ENCODE measurements around the gene TLNRD1.

The TLNRD1 gene

DNA sequence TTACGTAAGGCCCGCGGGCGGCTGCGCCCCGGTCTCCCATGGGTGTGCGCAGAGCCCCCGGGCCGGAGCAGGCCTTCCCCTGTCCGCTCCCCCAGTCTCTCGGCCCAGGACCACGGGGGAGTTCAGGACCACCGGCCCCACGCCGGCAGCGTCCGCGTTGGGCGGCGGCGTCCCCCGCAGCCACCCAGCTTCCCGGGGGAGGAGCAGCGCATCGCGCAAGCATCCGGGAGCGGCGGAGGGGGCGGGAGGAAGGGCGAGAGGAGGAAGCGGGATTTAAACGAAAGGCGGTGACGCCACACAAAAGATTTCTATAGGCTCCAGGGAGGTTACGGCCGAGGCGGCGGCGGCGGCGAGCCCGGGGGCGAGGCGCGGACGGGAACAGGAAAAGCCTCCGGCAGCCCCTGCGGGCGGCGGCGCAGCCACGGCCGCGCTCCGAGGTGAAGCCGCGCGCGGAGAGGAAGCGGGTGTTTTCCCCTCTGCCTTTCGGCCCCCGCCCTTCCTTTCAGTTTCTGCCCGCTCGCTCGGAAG lies at the start of gene TLNRD1:
TLNRD1 (plus strand) TSS at position 300 of the 528 bp plus-strand sequence. CDS start 1,349 bp downstream, outside the sequence.
- no peaks in the 10 kb centered on the region for H3K9me3 ChIP-seq (replicated peaks; ENCODE audit: insufficient read depth, low read length)
- H3K79me2 ChIP-seq (ENCODE audit: low read length), result peaks cover 49% of the 10 kb centered on the region
- H3K4me2 ChIP-seq (ENCODE audit: low read depth, low read length), result peak within 1 kb of the TSS; percentile 87
- H3K27me3 ChIP-seq (replicated peaks; ENCODE audit: insufficient read depth, low read length), result no peaks in the 10 kb centered on the region
- H2AFZ ChIP-seq (ENCODE audit: low read length), result peak within 1 kb of the TSS; percentile 56
- H3K27ac ChIP-seq (ENCODE audit: low read length), result peak within 1 kb of the TSS; percentile 87
- peak; percentile 84 for DNase-seq
- no peak for TF ChIP-seq EZH2 (optimal IDR thresholded peaks at IDR 0.05; ENCODE audit: low read depth, low read length)
- TF ChIP-seq, protein P1, sequence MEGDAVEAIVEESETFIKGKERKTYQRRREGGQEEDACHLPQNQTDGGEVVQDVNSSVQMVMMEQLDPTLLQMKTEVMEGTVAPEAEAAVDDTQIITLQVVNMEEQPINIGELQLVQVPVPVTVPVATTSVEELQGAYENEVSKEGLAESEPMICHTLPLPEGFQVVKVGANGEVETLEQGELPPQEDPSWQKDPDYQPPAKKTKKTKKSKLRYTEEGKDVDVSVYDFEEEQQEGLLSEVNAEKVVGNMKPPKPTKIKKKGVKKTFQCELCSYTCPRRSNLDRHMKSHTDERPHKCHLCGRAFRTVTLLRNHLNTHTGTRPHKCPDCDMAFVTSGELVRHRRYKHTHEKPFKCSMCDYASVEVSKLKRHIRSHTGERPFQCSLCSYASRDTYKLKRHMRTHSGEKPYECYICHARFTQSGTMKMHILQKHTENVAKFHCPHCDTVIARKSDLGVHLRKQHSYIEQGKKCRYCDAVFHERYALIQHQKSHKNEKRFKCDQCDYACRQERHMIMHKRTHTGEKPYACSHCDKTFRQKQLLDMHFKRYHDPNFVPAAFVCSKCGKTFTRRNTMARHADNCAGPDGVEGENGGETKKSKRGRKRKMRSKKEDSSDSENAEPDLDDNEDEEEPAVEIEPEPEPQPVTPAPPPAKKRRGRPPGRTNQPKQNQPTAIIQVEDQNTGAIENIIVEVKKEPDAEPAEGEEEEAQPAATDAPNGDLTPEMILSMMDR (IDR thresholded peaks at IDR 0.05; ENCODE audit: low read length), result no peak
- no peak for TF ChIP-seq EZH2phosphoT487 (IDR thresholded peaks at IDR 0.05; ENCODE audit: low read length)
- H3K36me3 ChIP-seq (replicated peaks; ENCODE audit: insufficient read depth, low read length), result no peaks in the 10 kb centered on the region
- no peaks in the 10 kb centered on the region for H4K20me1 ChIP-seq (ENCODE audit: insufficient read depth, low read length)
- H3K9ac ChIP-seq (ENCODE audit: low read length), result peak within 1 kb of the TSS; percentile 94
- H3F3A ChIP-seq (ENCODE audit: insufficient read depth, low read length), result peaks cover 26% of the 10 kb centered on the region
- H3K4me1 ChIP-seq (ENCODE audit: low read length), result peaks cover 20% of the 10 kb centered on the region
- H3K9me2 ChIP-seq (replicated peaks; ENCODE audit: insufficient read depth, low read length), result no peaks in the 10 kb centered on the region
- H3K4me3 ChIP-seq (ENCODE audit: low read length), result peak within 1 kb of the TSS; percentile 75

DNA sequence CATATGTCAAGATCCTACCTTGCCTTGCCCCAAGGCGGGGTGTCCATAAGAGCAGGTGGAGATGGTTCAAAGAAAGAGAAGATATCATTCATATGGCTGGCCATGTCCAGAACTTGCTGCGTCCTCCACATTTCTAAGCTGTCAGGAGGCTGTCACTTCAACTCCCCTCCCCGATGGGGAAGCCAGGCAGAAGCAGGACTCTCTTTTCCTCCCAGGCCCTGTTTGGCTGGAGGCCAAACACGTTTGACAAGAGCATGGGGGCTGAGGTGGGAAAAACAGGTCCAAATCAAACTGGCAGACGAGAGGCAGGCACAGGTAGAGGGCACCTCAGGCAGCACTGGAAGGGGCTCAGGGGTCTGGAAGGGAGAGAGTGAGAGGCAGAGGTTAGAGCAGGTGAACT lies 48.8 kb upstream of the TLNRD1 start:
- Histone ChIP-seq H2AFZ (ENCODE audit: low read length) (no peak overlapping the region), H3K9me2 (replicated peaks; ENCODE audit: insufficient read depth, low read length) (no peaks in the 10 kb centered on the region), H3K4me2 (ENCODE audit: low read depth, low read length) (no peak overlapping the region), H3K9ac (ENCODE audit: low read length) (no peak overlapping the region), H3K79me2 (ENCODE audit: low read length) (no peaks in the 10 kb centered on the region), H3K27ac (ENCODE audit: low read length) (no peak overlapping the region), H3K4me3 (ENCODE audit: low read length) (no peak overlapping the region), H3K36me3 (replicated peaks; ENCODE audit: insufficient read depth, low read length) (no peaks in the 10 kb centered on the region), H3K27me3 (replicated peaks; ENCODE audit: insufficient read depth, low read length) (no peaks in the 10 kb centered on the region), H3K9me3 (replicated peaks; ENCODE audit: insufficient read depth, low read length) (no peaks in the 10 kb centered on the region), H3F3A (ENCODE audit: insufficient read depth, low read length) (no peaks in the 10 kb centered on the region), H4K20me1 (ENCODE audit: insufficient read depth, low read length) (no peaks in the 10 kb centered on the region), H3K4me1 (ENCODE audit: low read length) (no peaks in the 10 kb centered on the region)
- TF ChIP-seq, protein P1 (IDR thresholded peaks at IDR 0.05; ENCODE audit: low read length), result no peak
- TF ChIP-seq EZH2 (optimal IDR thresholded peaks at IDR 0.05; ENCODE audit: low read depth, low read length), result no peak
- no peak for TF ChIP-seq EZH2phosphoT487 (IDR thresholded peaks at IDR 0.05; ENCODE audit: low read length)
- DNase-seq, result no peak

DNA sequence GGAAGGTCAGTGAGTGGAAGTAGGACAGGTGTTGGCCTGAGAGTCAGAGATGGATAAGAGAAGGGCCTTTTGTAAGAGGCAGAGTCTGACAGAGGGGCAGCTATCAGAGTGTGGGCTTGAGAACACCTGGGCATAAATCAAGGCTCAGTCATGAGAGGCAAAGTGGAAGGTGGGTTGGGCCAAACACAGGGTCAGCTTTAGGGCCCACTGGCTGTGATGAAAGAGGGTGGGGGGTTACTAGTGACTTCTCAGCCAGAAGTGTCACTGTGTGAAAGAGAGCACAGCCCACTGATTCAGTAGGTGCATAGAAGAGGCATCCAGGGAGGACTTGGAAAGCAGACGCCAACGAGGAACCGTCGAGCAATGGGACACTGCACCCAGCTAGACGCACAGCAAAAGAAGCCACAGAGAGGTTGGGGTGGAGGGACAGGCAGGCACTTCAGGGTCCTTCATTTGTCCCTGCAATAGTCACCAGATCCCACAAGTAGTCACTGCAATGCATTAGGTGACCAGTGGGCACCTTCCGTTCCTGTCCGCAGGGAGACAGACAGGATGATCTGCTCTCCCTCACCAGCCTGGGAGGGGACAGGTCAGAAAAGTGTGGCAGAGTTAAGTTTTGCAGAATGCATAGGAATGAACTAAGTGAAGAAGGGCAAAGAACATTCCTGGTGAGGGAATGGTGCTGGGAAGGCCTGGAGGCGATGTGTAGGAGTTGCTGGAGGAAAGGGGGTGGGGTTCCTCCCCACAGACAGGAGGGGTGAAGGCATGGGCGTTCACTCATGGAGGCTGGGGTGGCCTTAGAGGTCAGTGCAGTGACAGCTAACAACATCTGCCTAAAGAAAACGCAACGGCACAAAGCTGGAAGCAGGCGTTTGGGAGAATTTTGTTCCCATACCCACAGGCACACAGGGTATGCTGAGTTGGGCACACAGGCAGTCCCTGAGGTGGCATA lies 47.4 kb upstream of the TLNRD1 start:
- Histone ChIP-seq H3K9me2 (replicated peaks; ENCODE audit: insufficient read depth, low read length) (no peaks in the 10 kb centered on the region), H3F3A (ENCODE audit: insufficient read depth, low read length) (no peaks in the 10 kb centered on the region), H3K36me3 (replicated peaks; ENCODE audit: insufficient read depth, low read length) (no peaks in the 10 kb centered on the region), H3K9ac (ENCODE audit: low read length) (no peak overlapping the region), H3K4me1 (ENCODE audit: low read length) (no peaks in the 10 kb centered on the region), H3K9me3 (replicated peaks; ENCODE audit: insufficient read depth, low read length) (no peaks in the 10 kb centered on the region), H3K4me2 (ENCODE audit: low read depth, low read length) (no peak overlapping the region), H2AFZ (ENCODE audit: low read length) (no peak overlapping the region), H3K4me3 (ENCODE audit: low read length) (no peak overlapping the region), H4K20me1 (ENCODE audit: insufficient read depth, low read length) (no peaks in the 10 kb centered on the region), H3K79me2 (ENCODE audit: low read length) (no peaks in the 10 kb centered on the region), H3K27ac (ENCODE audit: low read length) (no peak overlapping the region), H3K27me3 (replicated peaks; ENCODE audit: insufficient read depth, low read length) (no peaks in the 10 kb centered on the region)
- no peak for DNase-seq
- TF ChIP-seq, protein P1 (IDR thresholded peaks at IDR 0.05; ENCODE audit: low read length), result no peak
- TF ChIP-seq EZH2 (optimal IDR thresholded peaks at IDR 0.05; ENCODE audit: low read depth, low read length) (no peak), EZH2phosphoT487 (IDR thresholded peaks at IDR 0.05; ENCODE audit: low read length) (no peak)
